ENCODE results near the gene PRAME. TPM values are rescaled to one million over a fixed set of nuclear protein-coding genes. Genes with fewer than 3 reads are reported as not detected.
"Not testable (repeated sequence)": the region's sequence is repeated elsewhere in the genome, so short reads cannot be mapped to it uniquely, and the experiment has no call there.

The PRAME gene
- total RNA-seq, 1 experiment from 2014 or later, result 53.8 TPM

DNA sequence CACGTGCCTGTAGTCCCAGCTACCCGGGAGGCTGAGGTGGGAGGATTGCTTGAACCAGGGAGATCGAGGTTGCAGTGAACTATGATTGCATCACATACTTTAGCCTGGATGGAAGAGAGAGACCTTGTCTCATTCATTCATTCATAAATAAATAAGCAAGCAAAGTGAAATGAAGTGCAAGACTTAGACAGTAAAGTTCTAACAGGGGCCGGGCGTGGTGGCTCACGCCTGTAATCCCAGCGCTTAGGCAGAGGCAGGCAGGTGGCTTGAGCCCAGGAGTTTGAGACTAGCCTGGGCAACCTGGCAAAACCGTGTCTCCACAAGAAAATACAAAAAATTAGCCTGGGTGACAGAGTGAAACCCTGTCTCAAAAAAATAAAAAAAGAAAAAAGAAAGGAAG lies 37.4 kb downstream of the PRAME start:
- no peak for DNase-seq (ENCODE audit: low spot score)

DNA sequence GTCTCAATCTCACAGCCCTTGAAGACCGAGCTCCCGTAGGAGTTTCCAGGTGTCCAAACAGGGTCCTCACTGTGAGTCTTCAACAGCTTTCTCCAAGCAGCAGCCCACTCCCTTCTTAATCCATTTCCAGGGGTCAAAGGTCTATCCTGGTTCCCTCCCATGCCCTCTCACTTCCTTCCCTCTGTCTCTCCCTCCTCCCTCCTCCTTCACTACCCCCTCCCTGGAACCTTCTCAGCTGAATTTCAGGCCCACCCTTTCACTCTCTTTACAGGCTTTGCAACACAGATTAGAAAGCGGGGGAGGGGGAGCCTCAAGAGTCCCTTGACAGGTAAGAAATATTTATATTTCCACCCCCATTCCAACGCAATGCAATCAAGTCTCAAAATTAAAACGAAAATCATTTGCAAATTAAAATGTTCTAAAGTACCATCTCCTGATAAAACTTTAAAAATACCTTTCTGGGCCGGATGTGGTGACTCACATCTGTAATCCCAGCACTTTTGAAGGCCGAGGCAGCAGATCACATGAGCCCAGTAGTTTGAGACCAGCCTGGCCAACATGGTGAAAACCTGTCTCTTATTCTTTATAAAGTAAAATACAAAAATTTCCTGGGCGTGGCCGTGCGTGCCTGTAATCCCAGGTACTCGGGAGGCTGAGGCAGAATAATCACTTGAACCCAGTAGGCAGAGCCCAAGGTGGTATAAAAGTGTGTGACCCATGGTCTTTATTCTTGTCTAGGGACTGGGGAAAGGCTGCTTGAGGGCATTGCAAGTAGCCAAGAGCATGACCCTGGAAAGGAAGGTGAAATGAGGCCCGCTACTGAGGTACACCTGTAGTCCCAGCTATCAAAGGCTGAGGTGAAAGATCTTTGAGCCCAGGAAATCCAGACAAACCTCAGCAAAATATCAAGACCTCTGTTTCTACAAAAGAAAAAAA lies 38.1 kb downstream of the PRAME start:
- DNase-seq (ENCODE audit: low spot score), result peak; percentile 53

DNA sequence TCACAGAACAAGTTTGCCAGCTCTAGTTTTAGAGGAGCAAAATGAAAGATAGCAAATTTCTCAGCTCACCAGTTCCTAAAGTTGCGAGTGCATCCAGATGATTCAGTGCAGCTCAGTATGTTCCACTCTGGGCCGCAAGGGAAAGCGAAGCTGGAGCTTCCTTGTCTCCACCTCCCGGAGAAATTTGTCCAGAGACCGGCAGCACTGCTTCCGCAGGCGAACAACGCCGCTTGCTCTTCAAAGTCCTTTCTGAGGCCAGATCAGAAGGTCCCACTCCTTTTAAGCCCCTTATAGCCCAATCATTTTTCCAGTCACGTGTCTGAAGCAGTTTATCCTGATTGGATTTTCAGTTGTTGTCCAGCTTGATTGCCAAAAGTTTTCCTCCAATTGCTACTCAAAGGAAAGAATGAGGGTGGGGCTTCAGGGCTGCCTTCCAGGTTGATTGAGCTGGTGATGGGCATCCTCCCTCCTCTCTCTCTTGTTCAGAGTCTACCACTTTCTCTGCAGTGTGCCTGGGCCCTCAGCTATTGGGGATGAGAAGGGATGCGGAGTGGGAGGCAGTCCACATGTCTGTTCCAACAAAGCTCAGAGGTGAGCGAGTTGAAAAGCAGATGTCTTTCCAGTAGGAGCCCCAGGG lies 38.9 kb downstream of the PRAME start, which contains the start of gene ZNF280A:
Gene ZNF280A, minus strand, starts transcription at position 251 of the 637 bp plus-strand sequence. CDS start 4,640 bp downstream, outside the sequence.
- peak; percentile 92 for DNase-seq (ENCODE audit: low spot score)

DNA sequence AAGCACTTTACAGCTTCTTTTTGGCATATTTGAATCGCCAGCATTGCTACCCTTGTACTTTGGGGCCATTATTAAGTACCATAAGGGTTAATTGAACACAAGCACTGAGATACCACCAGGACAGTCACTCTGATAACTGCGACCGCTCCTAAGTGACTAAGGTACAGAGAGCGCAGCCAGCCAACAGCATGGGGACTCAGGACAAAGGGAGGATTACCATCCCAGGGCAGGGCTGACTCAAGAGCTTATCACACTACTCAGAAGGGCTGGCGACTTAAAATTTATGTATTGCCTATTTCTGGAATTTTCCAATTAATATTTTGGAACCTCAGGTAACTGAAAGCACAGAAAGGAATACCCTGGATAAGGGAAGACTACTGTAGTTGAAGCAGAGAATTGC lies 39.5 kb downstream of the PRAME start:
- DNase-seq (ENCODE audit: low spot score), result peak; percentile 37

DNA sequence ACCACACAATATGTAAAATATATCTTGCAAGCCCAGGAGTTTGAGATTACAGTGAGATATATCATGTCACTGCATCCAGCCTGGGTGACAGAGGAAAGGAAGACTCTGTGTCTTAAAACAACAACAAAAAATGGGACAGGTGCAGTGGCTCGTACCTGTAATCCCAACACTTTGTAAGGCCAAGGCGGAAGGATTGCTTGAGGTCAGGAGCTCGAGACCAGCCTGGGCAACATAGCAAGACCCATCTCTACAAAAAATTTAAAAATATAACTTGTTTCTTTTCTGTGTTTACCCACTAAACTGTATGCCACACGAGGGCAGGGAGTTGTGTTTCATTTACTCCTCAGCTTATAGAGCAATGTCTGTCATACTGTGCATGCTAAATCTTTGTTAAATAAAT lies 42.1 kb downstream of the PRAME start:
- no peak for DNase-seq (ENCODE audit: low spot score)

DNA sequence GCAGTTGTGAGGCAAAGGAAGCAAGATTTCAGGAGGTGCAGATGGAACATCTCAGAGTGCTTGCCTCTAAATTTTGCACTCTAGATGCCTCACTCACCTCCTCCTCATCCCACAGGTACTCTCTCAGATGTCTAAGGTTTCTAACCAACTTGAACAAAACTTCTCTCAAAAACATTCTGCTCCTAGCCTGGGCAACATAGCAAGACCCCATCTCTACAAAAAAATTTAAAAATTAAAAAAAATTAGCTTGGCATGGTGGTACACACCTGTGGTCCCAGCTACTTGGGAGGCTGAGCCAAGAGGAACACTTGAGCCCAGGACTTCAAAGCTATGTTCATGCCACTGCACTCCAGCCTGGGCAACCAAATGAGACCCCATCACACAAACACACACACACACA lies 43.2 kb downstream of the PRAME start:
- no peak for DNase-seq (ENCODE audit: low spot score)

DNA sequence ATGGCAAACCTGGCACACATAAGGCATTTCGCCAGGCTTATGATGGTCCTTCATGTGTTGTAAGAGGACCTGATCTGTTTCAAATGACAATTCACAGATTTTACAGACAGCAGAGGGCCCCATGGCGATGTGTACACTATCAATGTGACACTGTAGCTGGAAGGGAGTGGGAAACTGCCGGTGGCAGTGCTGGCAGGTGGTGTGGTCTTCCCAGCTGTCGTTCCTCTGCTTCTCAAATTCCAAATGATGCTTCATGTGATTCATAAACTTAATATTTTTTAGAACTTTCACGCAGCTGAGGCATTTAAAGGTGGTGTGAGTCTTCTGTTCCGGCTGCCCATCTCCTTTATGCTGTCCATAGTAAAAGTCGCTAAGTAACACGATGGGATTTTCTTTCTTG lies 44.6 kb downstream of the PRAME start:
- not testable (repeated sequence) for DNase-seq (ENCODE audit: low spot score)

DNA sequence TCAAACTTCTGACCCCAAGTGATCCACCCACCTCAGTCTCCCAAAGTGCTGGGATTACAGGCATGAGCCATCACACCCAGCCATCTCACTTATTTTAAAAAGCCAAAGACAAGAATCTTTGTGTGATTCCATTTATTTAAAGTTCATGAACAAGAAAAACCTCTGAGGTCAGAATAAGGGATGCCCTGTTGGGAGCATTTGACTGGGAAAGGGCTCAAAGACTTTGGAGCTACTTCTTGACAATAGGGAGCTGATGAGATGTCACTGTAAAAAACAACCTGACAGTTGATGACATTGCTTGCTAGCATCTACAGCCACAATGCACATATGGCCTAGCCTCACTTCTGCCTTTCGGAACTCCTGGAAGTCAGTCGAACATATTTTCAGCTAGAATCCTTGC lies 45.4 kb downstream of the PRAME start:
- DNase-seq (ENCODE audit: low spot score), result no peak

DNA sequence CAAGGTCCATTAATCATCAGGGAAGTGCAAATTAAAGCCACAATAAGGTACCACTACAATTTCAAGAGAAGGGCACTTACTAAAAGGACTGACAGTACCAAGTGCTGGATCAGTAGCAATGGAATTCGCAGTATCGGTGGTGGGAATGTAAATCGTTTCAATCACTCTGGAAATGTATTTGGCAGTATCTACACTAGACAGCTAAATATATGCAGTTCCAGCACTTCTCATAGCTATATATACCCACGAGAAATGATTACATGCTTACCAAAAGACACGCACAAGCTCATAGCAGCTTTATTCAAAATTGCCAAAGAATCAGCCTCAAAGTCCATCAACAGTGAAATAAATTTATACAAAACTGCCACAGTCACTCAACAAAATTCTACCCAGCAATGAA lies 46.1 kb downstream of the PRAME start:
- no peak for DNase-seq (ENCODE audit: low spot score)

DNA sequence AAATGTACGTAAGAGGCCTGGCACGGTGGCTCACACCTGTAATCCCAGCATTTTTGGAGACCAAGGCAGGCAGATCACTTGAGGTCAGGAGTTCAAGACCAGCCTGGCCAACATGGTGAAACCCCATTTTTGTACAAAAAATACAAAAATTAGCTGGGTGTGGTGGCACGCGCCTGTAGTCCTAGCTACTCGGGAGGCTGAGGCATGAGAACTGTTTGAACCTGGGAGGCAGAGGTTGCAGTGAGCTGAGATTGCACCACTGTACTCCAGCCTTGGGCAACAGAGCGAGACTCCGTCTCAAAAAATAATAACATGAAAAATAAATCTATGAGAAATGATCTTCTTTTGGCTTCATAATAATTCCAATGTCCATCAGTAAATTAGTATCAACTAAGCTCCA lies 48.2 kb downstream of the PRAME start:
- not testable (repeated sequence) for DNase-seq (ENCODE audit: low spot score)

DNA sequence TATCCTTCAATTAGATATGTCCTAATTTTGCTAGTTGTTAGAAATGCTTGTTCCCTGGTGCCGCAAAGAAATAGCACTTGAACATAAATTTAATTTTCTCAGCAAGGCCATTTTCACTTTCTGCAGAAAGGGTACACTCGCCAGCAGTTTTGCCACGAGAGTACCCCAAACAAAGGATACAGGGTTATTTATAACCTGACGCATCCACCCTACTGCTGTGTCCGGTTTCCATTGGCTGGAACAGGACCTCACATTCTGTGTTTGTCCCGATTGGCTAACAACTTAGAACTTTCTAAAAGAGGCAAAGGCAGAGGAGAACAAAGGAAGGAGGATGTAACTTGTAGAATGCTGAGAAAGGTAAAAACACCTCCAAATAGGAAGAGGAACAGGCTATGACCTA lies 49.2 kb downstream of the PRAME start:
- DNase-seq (ENCODE audit: low spot score), result not testable (repeated sequence)

DNA sequence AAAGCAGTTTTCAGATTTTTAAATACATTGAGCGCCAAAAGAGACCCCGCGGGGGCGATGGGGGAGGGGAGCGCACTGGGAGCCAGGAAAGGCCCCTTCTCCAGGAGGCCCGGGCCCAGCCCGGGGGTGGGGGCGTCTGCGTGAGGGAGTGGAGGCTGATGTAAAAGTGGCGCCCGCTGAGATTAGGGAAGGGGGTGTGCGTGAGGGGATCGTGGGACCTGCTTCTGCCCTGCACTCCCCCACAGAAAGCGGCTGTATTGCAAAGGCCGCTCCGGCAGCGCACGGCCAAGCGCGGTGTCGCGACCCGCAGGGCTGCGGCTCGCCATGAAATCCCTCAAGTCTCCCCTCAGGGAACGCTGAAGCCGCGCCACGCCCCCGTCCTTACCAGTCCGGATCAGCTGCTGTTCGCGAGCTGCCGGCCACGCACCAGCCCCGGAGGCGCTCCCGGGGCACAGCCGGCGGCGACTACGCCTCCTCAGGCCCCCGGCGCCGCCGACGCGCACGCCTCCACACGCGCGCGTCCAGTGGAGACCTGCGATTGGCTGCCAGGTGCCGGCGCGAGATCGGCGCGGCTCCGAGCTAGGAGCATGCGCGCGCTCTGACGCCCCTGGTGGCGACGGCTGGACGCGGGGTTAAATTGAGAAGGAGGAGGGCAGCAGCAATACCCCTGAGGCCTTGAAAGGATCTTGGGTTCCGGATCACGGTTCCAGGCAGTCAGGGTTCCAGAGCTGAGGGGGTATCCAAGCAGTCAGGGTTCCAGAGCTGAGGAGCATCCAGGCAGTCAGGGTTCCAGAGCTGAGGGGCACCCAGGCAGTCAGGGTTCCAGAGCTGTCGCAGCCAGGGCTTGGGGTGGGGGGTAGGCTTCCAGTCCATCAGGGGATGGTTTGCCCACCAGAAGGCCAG lies 50.5 kb downstream of the PRAME start, which contains the start of gene ZNF280B:
Gene ZNF280B, minus strand, starts transcription at position 469 of the 903 bp plus-strand sequence. CDS start 19,344 bp downstream, outside the sequence.
- DNase-seq (ENCODE audit: low spot score), result peak; percentile 55

DNA sequence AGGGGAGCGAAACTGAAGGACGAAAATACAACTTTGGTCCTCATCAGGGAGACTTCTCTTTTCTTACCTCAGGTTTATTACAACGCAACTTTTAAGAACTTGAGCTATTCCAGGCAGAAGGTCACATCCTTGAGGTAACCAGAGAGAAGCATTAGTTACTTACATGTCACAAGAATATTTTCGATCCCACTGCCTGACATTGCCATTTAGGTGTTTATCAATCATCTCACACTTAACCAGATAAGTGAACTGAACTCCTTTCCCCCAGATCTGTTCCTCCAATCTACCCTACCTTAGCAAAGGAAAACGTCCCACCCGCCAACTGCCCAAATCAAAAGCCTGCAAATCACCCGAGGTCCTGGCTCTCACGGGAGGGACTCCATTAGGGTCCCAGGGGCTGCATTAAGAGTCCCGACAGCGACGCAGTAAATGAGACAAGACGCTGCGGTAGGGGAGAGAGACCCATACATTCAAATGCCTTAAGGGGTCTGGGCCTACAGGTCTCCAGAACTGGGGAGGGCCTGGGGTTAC lies 51.3 kb downstream of the PRAME start:
- no peak for DNase-seq (ENCODE audit: low spot score)

DNA sequence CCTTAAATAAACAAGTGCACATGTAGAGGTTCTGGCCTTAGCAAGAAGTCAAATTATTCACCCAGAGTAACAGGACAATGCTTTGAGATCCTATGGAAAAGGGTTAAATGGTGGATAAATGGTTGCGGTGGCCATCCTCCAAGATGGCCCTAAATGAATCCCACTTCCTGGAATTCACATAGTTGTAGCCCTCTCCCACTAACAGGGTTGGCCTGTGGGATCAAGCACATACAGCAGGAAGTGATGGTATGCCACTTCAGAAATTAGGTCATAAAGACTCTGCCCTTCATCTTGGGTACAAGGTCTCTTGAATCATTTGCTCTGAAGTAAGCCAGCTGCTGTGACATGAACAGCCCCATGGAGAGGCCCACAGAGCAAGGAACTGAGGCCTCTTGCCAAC lies 52.3 kb downstream of the PRAME start:
- no peak for DNase-seq (ENCODE audit: low spot score)

DNA sequence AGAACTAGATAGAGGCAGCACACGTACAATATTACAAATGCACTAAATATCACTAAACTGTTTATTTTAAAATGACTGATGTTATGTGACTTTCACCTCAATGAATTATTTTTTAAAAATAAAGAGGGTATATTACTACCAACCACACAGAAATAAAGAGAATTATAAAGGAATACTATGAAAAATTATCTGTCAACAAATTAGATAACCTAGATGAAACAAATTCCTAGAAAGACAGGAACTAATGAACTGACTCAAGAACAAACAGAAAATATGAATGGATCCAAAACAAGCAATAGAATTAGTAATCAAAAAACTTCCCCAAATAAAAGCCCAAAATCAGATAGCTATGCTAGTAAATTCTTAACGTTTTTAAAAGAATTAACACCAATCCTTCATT lies 60.8 kb downstream of the PRAME start:
- no peak for DNase-seq (ENCODE audit: low spot score)

Other genes with a start within 250 kb of the PRAME start
- gene ZNF280B, start 50.5 kb downstream of the PRAME start, total RNA-seq (2014; rRNA removed; shearing (Covaris generic)), result 3.0 TPM in 2 replicates
- gene ZNF280A, start 39.0 kb downstream of the PRAME start, total RNA-seq (2014; rRNA removed; shearing (Covaris generic)), result 5.4 and 8.8 TPM in 2 replicates
- not detected in 2 replicates for gene GGTLC2, start 85.3 kb upstream of the PRAME start, total RNA-seq (2014; rRNA removed; shearing (Covaris generic))

Measured in A172 (cell line).